Esophagus (tissue), 2 donors: ENCODE results near the gene CSNK1G2. TPM values are rescaled to one million over a fixed set of nuclear protein-coding genes. Genes with fewer than 3 reads are reported as not detected.

Experiments used
- H3K27ac ChIP-seq, 2 donors: one replicate each; pipeline ENCODE4 v1.5.1; 2013; ENCODE audit warnings: low read depth in 2 of 2, mild to moderate bottlenecking in 2 of 2, inconsistent platforms in 1 of 2, low read length in 1 of 2, moderate library complexity in 1 of 2
- H3K27me3 ChIP-seq, 2 donors: one replicate each; pipeline ENCODE4 v1.6.1; 2013; ENCODE audit warnings: low read length in 2 of 2, control low read depth in 1 of 2, mild to moderate bottlenecking in 1 of 2; ENCODE audit not compliant: insufficient read depth in 2 of 2, control insufficient read depth in 1 of 2
- H3K36me3 ChIP-seq, 2 donors: one replicate each; pipeline ENCODE4 v1.6.1; 2013; ENCODE audit warnings: low read length in 1 of 2; ENCODE audit not compliant: control insufficient read depth in 2 of 2, insufficient read depth in 2 of 2
- H3K4me1 ChIP-seq, 2 donors: one replicate each; pipeline ENCODE4 v1.6.1; 2013; ENCODE audit warnings: low read length in 1 of 2; ENCODE audit not compliant: control insufficient read depth in 2 of 2, insufficient read depth in 2 of 2
- H3K4me3 ChIP-seq, 2 donors: one replicate each; pipeline ENCODE4 v1.5.1; 2013; ENCODE audit warnings: low read length in 2 of 2, mild to moderate bottlenecking in 2 of 2, low read depth in 1 of 2, moderate library complexity in 1 of 2
- H3K9me3 ChIP-seq, 2 donors: one replicate each; pipeline ENCODE4 v1.6.1; 2013; ENCODE audit warnings: mild to moderate bottlenecking in 2 of 2, low read depth in 1 of 2, low read length in 1 of 2, moderate library complexity in 1 of 2; ENCODE audit not compliant: control insufficient read depth in 2 of 2, insufficient read depth in 1 of 2
- WGBS, 2 donors: extraction: QIAGEN DNeasy Blood & Tissue Kit; methylation state at CpG; one replicate each; pipeline ENCODE4 v1.1.7; 2013; 5-methylcytosine and 5-hydroxymethylcytosine counted together
- polyA plus RNA-seq, 2 donors: library from polyadenylated mRNA; stranded (reverse); fragments of 200-250 nt; gene quantifications; one replicate each; pipeline ENCODE4 v1.2.3, GENCODE V29; 2013
- donor health status: healthy with polysubstance abuse.
- donor health status: Bipolar disorder and iron deficiency.

The CSNK1G2 gene
- polyA plus RNA-seq, 2 donors, result 59.9 to 63.7 TPM

DNA sequence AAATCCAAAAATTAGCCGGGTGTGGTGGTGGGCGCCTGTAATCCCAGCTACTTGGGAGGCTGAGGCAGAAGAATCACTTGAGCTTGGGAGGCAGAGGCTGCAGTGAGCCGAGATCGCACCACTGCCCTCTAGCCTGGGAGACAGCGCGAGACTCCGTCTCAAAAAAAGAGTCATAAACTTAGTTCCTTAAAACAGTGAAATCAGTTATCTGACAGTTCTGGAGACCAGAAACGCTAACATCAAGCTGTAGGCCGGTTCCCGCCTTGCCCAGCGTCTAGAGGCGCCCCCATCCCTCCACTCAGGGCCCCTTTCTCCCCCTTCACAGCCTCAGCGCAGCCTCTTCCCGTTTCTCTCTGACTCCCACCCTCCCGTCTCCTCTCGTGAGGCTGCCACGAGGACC, 23.8 kb upstream of the CSNK1G2 start:
- H3K4me1 ChIP-seq, result peaks cover 4 to 21% of the 10 kb centered on the region in 2 donors
- peaks cover 3 to 50% of the 10 kb centered on the region in 2 donors for H3K36me3 ChIP-seq
- no peaks in the 10 kb centered on the region for H3K27me3 ChIP-seq
- WGBS, 2 donors, result 87 to 88% methylated on average over 17 of the region's 17 CpGs
- H3K4me3 ChIP-seq, result no peak overlapping the region
- no peaks in the 10 kb centered on the region for H3K9me3 ChIP-seq
- no peak overlapping the region for H3K27ac ChIP-seq

DNA sequence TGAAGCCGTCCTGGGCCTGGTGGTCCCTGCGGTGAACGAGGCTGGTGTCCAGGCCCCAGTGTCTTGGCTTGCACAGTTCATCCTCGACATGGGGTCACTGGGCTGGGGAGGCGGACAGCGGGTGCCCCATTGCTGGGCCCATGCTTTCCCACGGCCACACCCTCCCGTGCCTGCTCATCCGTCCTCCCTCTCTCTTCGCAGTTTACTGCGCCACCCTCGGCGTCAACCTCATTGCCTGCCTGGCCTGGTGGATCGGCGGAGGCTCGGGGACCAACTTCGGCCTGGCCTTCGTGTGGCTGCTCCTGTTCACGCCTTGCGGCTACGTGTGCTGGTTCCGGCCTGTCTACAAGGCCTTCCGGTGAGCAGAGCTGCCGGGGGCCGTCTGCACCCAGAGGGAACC, 23.0 kb upstream of the CSNK1G2 start:
- no peaks in the 10 kb centered on the region for H3K27me3 ChIP-seq
- H3K9me3 ChIP-seq, result no peaks in the 10 kb centered on the region
- peaks cover 3 to 48% of the 10 kb centered on the region in 2 donors for H3K36me3 ChIP-seq
- WGBS, 2 donors, result 93 to 94% methylated on average over 25 of the region's 25 CpGs
- no peak overlapping the region for H3K27ac ChIP-seq
- peaks cover 0 to 15% of the 10 kb centered on the region in 2 donors for H3K4me1 ChIP-seq
- no peak overlapping the region for H3K4me3 ChIP-seq

DNA sequence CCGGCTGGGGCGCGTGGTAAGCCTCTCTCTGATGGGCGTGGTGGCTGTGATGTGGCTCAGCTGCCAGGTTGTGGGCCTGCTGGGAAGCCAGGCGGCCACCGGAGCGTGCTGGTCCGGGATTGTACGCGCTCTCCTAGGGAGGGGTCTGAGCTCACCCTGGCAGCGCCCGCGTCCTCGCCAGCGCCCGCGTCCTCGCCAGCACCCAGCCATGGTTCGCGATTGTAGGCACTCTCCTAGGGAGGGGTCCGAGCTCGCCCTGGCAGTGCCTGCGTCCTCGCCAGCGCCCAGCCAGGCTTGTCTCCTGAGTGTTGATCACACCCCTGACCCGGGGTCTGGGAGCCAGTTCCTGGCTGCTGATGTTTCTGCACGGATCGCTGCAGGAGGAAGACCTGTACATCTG, 22.0 kb upstream of the CSNK1G2 start:
- Histone ChIP-seq H3K4me3 (no peak overlapping the region), H3K9me3 (no peaks in the 10 kb centered on the region), H3K27ac (no peak overlapping the region), H3K36me3 (peaks cover 3 to 45% of the 10 kb centered on the region in 2 donors), H3K4me1 (peaks cover 0 to 5% of the 10 kb centered on the region in 2 donors), H3K27me3 (no peaks in the 10 kb centered on the region)
- whole genome bisulfite sequencing, 2 donors, result 89 to 91% methylated on average over 28 of the region's 28 CpGs

DNA sequence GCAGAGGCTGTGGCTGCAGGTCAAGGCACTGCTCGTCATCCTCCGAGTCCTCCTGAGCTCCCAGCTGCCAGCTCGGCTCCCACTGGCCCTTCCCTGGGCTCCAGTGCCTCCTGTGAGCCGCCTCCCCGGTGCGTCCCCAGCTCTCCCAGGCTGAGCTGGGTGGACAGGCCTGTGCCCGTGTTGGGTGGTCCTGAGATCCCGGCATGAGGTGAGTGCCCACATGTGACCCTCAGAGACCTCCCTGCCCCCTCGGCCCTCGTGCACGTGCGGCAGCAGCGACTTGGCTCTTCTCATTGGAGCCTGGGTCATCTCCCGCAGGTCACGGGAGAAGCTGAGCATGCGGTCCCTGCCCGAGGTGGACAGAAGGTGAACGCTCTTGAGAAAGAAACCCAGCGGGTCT, 20.3 kb upstream of the CSNK1G2 start:
- H3K4me3 ChIP-seq, result no peak overlapping the region
- 91 to 93% methylated on average over 19 of the region's 19 CpGs for WGBS, 2 donors
- peaks cover 8 to 54% of the 10 kb centered on the region in 2 donors for H3K36me3 ChIP-seq
- no peak overlapping the region for H3K27ac ChIP-seq
- no peaks in the 10 kb centered on the region for H3K4me1 ChIP-seq
- H3K27me3 ChIP-seq, result no peaks in the 10 kb centered on the region
- H3K9me3 ChIP-seq, result no peaks in the 10 kb centered on the region

DNA sequence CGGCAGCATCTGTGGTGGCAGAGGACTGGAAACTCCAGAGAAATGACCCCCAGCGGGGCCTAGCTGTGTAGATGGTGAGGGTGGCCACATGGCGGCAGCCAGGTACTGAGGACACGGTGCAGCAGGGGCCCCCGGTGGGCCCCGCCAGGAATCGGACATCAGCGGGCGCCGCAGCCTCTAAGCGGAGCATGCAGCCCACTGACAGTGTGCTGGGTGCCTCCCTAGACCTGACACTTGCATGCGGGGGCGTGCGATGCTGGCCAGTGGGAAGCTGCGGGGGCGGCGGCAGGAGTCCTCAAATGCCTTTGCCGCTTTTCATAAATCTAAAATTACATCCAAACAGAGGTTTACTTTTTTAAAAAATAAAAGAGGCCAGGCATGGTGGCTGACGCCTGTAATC, 19.6 kb upstream of the CSNK1G2 start:
- Histone ChIP-seq H3K4me3 (no peak overlapping the region), H3K4me1 (no peaks in the 10 kb centered on the region), H3K27ac (no peak overlapping the region), H3K27me3 (no peaks in the 10 kb centered on the region), H3K36me3 (peaks cover 8 to 54% of the 10 kb centered on the region in 2 donors), H3K9me3 (no peaks in the 10 kb centered on the region)
- WGBS, 2 donors, result 95% methylated on average over 19 of the region's 19 CpGs

DNA sequence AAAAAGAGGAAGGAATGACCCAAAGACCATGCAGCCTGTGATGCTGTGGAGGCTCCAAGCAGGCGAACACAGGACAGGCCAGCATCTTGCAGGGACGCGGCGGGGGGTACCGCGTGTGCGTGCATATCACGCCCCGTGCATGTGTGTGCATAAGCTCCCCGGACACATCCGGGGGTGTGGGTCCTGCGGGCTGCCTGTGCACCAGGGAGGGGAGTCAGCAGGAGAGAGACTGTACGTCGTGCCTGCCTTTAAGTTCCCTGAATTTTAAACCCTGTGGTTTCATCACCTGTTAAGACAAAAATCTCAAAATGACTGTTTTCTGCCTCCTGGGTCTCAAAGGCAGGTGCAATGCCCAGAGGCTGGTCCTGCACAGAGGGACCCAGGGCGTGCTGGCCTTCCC, 19.1 kb upstream of the CSNK1G2 start:
- Histone ChIP-seq H3K36me3 (peaks cover 8 to 54% of the 10 kb centered on the region in 2 donors), H3K9me3 (no peaks in the 10 kb centered on the region)
- WGBS, 2 donors, result 88 to 94% methylated on average over 15 of the region's 15 CpGs

DNA sequence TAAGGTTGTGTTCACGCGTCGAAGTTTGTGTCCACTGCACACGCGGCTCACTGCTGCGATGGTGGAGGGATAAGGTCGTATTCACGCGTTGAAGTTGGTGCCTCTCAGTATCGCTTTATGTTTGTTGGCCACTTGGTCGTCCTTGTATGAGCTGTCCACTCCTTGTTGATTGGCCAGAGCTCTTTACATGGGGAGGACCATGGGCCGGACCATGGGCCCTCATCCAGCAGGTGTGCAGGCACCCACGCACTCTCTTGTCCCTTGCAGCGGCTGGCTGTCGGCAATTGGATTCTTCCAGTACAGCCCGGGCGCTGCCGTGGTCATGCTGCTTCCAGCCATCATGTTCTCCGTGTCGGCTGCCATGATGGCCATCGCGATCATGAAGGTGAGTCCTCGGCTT, 18.2 kb upstream of the CSNK1G2 start:
- H3K9me3 ChIP-seq, result no peaks in the 10 kb centered on the region
- no peak overlapping the region for H3K27ac ChIP-seq
- no peaks in the 10 kb centered on the region for H3K27me3 ChIP-seq
- no peaks in the 10 kb centered on the region for H3K4me1 ChIP-seq
- H3K4me3 ChIP-seq, result no peak overlapping the region
- WGBS, 2 donors, result 95 to 97% methylated on average over 23 of the region's 23 CpGs
- H3K36me3 ChIP-seq, result peaks cover 8 to 51% of the 10 kb centered on the region in 2 donors

More for the DNA sequence above, 19.1 kb upstream of the CSNK1G2 start:
- H3K4me1 ChIP-seq, result no peaks in the 10 kb centered on the region
- H3K27me3 ChIP-seq, result no peaks in the 10 kb centered on the region
- no peak overlapping the region for H3K27ac ChIP-seq
- no peak overlapping the region for H3K4me3 ChIP-seq

DNA sequence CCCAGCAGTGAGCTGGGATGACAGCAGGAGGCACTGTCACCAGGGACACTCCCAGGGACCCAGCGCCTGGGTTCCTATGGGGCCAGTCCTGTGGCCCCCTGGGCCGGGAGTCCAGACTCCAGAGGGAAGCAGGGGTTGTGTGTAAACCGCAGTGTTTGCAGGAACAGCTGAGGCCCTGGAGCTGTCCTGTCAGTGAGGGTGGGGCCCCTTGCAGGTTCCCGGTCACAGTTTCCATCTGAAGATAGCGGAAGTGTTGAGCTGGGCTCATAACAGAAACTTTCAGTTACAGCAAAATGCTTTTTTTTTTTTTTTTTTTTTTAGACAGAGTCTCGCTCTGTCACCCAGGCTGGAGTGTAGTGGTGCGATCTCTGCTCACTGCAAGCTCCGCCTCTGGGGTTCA, 17.7 kb upstream of the CSNK1G2 start:
- WGBS, 2 donors, result 81 to 83% methylated on average over 7 to 8 of the region's 8 CpGs
- H3K27ac ChIP-seq, result no peak overlapping the region

DNA sequence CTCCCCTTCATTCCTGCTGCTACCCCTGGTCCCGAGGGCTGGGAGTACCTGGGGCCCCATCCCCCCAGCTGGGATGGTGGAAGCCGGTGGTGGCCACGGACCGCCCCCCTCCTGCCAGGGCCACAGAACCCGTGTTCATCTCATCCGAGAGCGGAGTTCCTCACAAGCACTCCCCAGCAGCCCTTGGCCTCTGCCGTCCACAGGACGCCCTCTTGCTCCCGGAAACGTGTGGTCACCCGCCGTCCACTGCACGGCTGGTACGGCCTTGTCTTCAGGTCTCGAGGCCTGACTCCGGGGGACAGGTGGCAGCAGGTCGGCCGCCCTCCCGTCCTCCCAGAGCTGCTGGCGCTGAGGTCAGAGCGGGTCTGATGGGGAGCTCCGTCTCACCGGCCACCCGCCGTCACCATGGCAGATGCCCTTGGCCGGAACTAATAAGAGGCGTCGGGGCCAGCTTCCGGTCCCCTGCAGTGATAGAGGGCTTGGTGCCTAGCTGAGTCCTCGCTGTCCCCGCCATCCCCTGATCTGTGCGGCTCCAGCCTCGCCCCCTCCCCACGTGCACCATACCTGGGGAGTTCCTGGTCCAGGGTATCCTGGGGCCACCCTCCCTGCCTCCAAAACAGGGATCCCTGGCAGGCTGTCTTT, 16.5 kb upstream of the CSNK1G2 start:
- WGBS, 2 donors, result 91% methylated on average over 35 of the region's 35 CpGs
- no peaks in the 10 kb centered on the region for H3K27me3 ChIP-seq
- H3K36me3 ChIP-seq, result peaks cover 8 to 39% of the 10 kb centered on the region in 2 donors
- no peak overlapping the region for H3K4me3 ChIP-seq
- no peaks in the 10 kb centered on the region for H3K4me1 ChIP-seq
- H3K27ac ChIP-seq, result no peak overlapping the region
- no peaks in the 10 kb centered on the region for H3K9me3 ChIP-seq

More for the DNA sequence above, 17.7 kb upstream of the CSNK1G2 start:
- Histone ChIP-seq H3K4me3 (no peak overlapping the region), H3K4me1 (no peaks in the 10 kb centered on the region), H3K36me3 (peaks cover 8 to 46% of the 10 kb centered on the region in 2 donors), H3K27me3 (no peaks in the 10 kb centered on the region), H3K9me3 (no peaks in the 10 kb centered on the region)

DNA sequence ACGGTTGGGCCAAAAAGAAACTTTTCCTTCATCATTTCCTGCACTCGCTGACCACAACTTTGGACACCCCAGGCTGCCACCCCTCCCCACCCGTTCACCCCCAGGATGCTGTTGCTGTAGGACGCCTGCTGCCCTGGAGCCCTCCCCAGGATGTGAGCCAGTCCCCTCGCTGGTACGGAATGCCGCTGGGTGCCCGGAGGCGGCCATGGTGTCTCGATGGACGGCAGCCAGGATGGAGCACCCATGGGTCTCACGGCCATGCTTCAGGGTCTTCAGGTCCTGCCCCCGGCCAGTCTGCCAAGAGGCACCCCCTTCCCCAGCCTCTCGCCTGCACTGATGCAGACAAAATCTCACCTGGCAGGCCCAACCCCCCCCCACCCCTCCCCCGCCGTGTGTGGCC, 15.4 kb upstream of the CSNK1G2 start:
- H3K4me3 ChIP-seq, result no peak overlapping the region
- H3K27ac ChIP-seq, result no peak overlapping the region
- no peaks in the 10 kb centered on the region for H3K9me3 ChIP-seq
- 89 to 91% methylated on average over 16 of the region's 16 CpGs for WGBS, 2 donors
- peaks cover 3 to 7% of the 10 kb centered on the region in 2 donors for H3K4me1 ChIP-seq
- no peaks in the 10 kb centered on the region for H3K27me3 ChIP-seq
- peaks cover 8 to 34% of the 10 kb centered on the region in 2 donors for H3K36me3 ChIP-seq
